Peyer's patch (tissue), 4 donors: Measurements from ENCODE around the gene MEGF9. TPM values are rescaled to one million over a fixed set of nuclear protein-coding genes. Genes with fewer than 3 reads are reported as not detected.
A peak's percentile ranks its signal among the peaks of the same experiment; 100 is the strongest.

Experiments
- DNase-seq, 3 donors: peaks; one replicate each; pipeline ENCODE4 v3.0.0-alpha.2; 2017 to 2019
- H3K27ac ChIP-seq, 4 donors: fragments of 200-600 bp; sonication (generic); one replicate each; pipeline ENCODE4 v1.5.1; 2016 to 2019
- H3K27me3 ChIP-seq, 2 donors: fragments of 200-600 bp; sonication (generic); one replicate each; pipeline ENCODE4 v1.5.1; 2019
- H3K36me3 ChIP-seq, 3 donors: fragments of 200-600 bp; sonication (generic); one replicate each; pipeline ENCODE4 v1.5.1; 2016 to 2019
- H3K4me1 ChIP-seq, 4 donors: fragments of 200-600 bp; sonication (generic); one replicate each; pipeline ENCODE4 v1.5.1; 2016 to 2019
- H3K4me3 ChIP-seq, 4 donors: fragments of 200-600 bp; sonication (generic); 1 replicate in 3 of 4; 2 replicates in 1 of 4; pipeline ENCODE4 v1.5.1; 2016 to 2019; ENCODE audit warnings: mild to moderate bottlenecking in 1 of 4
- H3K9me3 ChIP-seq, 4 donors: fragments of 200-600 bp; sonication (generic); one replicate each; pipeline ENCODE4 v1.5.1; 2016 to 2019; ENCODE audit warnings: mild to moderate bottlenecking in 1 of 4
- CTCF ChIP-seq, 6 experiments: fragments of 450-650 bp in 4 of 6; fragments of 200-600 bp in 2 of 6; sonication (generic) in 1 of 6; IDR thresholded peaks; one replicate each; pipeline ENCODE4 v1.5.1; 2017 to 2019; ENCODE audit warnings: antibody characterized with exemption in 6 of 6, mild to moderate bottlenecking in 3 of 6, moderate library complexity in 1 of 6
- POLR2A ChIP-seq, 2 donors: fragments of 450-650 bp; IDR thresholded peaks; one replicate each; pipeline ENCODE4 v1.5.1; 2017; ENCODE audit warnings: antibody characterized with exemption in 2 of 2, mild to moderate bottlenecking in 2 of 2, moderate library complexity in 2 of 2
- total RNA-seq, 4 donors: library from RNA; depleted of rRNA; stranded (reverse); fragments of >200 nt; gene quantifications; one replicate each; pipeline ENCODE4 v1.1.0, GENCODE V29; 2016

Gene MEGF9
- total RNA-seq, 4 donors from 2014 or later: 8.1 to 15.1 (median 11.5) TPM

- H3K9me3 ChIP-seq: no peaks in the 10 kb centered on the region
- no peak overlapping the region for H3K27ac ChIP-seq
- H3K4me3 ChIP-seq: no peak overlapping the region
- TF ChIP-seq CTCF (IDR thresholded peaks at IDR 0.05) (no peak), POLR2A (IDR thresholded peaks at IDR 0.05) (no peak)
- no peaks in the 10 kb centered on the region for H3K27me3 ChIP-seq
- no peak for DNase-seq
- no peaks in the 10 kb centered on the region for H3K36me3 ChIP-seq
- no peaks in the 10 kb centered on the region for H3K4me1 ChIP-seq
These were observed 91.5 kb downstream of the MEGF9 start for GRCh38 chr9:120622790-120623189.

GRCh38 chr9:120621941-120622340 is 92.3 kb downstream of the MEGF9 start:
- TF ChIP-seq CTCF (IDR thresholded peaks at IDR 0.05) (no peak), POLR2A (IDR thresholded peaks at IDR 0.05) (no peak)
- H3K4me3 ChIP-seq: no peak overlapping the region
- no peaks in the 10 kb centered on the region for H3K4me1 ChIP-seq
- DNase-seq: no peak
- H3K27me3 ChIP-seq: no peaks in the 10 kb centered on the region
- H3K9me3 ChIP-seq: no peaks in the 10 kb centered on the region
- H3K27ac ChIP-seq: no peak overlapping the region
- no peaks in the 10 kb centered on the region for H3K36me3 ChIP-seq

- no peaks in the 10 kb centered on the region for H3K36me3 ChIP-seq
- no peaks in the 10 kb centered on the region for H3K27me3 ChIP-seq
- TF ChIP-seq POLR2A (IDR thresholded peaks at IDR 0.05) (no peak), CTCF (IDR thresholded peaks at IDR 0.05) (peak; percentile 59 to 91 (median 84))
- peak in 2 of 3 donors; percentile 48 to 86 for DNase-seq
- no peak overlapping the region for H3K4me3 ChIP-seq
- H3K27ac ChIP-seq: no peak overlapping the region
- H3K4me1 ChIP-seq: no peaks in the 10 kb centered on the region
- H3K9me3 ChIP-seq: no peaks in the 10 kb centered on the region
These were observed 94.3 kb downstream of the MEGF9 start for GRCh38 chr9:120619751-120620655.

GRCh38 chr9:120616966-120617935 is 97.0 kb downstream of the MEGF9 start:
- Histone ChIP-seq H3K27ac (no peak overlapping the region), H3K27me3 (no peaks in the 10 kb centered on the region), H3K9me3 (no peaks in the 10 kb centered on the region), H3K36me3 (no peaks in the 10 kb centered on the region), H3K4me3 (no peak overlapping the region), H3K4me1 (no peaks in the 10 kb centered on the region)
- TF ChIP-seq CTCF (IDR thresholded peaks at IDR 0.05): no peak
- no peak for TF ChIP-seq POLR2A (IDR thresholded peaks at IDR 0.05)
- no peak for DNase-seq

GRCh38 chr9:120612218-120612617 is 102.1 kb downstream of the MEGF9 start:
- no peaks in the 10 kb centered on the region for H3K9me3 ChIP-seq
- H3K27ac ChIP-seq: no peak overlapping the region
- no peak for DNase-seq
- H3K27me3 ChIP-seq: no peaks in the 10 kb centered on the region
- no peak overlapping the region for H3K4me3 ChIP-seq
- TF ChIP-seq CTCF (IDR thresholded peaks at IDR 0.05) (no peak), POLR2A (IDR thresholded peaks at IDR 0.05) (no peak)
- peaks cover 0 to 6% (median 0%) of the 10 kb centered on the region in 3 donors for H3K36me3 ChIP-seq
- H3K4me1 ChIP-seq: no peaks in the 10 kb centered on the region
